GM18505 (cell line): Measurements from ENCODE around the gene TEN1.

Source experiments
- ATAC-seq: cut with Tn5 transposase; IDR thresholded peaks from one replicate; pipeline ENCODE4 v1.9.1; 2021; ENCODE audit not compliant: unreplicated experiment
- POLR2A ChIP-seq: IDR thresholded peaks from 4 replicates; pipeline ENCODE4 v1.6.1; 2011; ENCODE audit warnings: borderline replicate concordance; ENCODE audit not compliant: insufficient read depth, insufficient read length; ENCODE audit errors: extremely low read depth

Gene TEN1

DNA sequence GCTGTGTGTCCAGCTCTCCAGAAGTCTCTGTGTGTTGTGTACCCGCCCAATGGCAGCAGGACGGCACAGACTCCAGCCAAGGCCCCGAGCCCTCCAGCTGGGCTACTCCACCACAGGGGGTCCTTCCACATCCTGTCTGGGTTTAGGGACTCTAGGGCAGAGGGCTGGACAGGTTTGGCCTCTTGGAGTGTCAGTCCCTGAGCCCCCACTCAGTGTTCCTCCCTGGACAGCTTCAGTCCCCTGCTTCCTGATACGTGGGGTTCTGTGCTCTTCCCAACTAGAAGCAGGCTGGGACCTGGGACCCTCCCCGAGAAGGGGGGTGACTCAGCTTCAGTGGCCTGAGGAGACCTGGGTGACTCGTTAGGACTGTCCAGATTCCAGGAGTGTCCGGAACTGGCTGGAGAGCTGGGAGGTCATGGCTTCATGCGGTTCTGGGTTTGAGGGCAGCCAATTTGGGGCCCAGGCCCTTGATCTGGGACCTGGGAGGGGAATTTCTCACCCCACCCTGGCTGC lies 25.8 kb downstream of the TEN1 start:
- no peak for TF ChIP-seq POLR2A

DNA sequence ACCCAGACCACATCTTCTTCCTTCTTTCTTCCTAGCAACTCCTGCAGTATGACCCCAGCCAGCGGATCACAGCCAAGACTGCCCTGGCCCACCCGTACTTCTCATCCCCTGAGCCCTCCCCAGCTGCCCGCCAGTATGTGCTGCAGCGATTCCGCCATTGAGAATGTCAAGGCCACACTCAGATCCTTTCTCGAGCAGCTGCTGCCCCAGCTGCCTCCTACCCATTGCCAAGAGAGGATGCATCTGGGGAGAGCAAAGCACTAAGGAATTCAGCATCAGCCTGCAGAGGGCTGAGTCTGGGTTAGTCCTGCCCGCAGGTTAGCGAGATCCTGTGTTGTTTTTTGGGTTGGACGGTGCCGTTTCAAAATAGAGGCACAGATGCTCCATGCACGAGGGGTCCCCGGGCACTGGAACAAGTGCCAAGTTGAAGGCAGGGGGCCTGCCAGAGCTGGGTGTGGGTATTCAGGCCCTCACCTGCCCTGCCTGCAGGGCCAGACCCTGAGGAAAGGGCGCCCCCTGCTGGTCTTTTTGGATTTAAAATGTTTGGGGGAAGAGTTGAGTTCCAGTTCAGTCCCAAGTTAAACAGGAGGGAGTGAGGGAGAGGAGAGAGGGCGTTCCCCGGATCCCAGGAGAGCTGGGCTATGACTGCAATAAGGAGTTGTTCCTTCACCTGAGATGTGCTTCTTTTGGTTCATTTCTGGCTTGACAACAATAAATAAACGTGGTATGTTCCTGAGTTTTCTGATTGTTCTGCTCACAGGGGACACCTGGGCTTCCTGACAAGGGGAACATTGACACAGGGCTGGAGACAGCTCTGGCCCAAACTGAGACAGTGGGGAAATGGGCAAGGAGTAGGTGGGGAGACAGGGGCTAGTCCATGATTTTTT lies 26.5 kb downstream of the TEN1 start:
- ATAC-seq: no peak
- no peak for TF ChIP-seq POLR2A

More for the DNA sequence above, 25.8 kb downstream of the TEN1 start:
- no peak for ATAC-seq

DNA sequence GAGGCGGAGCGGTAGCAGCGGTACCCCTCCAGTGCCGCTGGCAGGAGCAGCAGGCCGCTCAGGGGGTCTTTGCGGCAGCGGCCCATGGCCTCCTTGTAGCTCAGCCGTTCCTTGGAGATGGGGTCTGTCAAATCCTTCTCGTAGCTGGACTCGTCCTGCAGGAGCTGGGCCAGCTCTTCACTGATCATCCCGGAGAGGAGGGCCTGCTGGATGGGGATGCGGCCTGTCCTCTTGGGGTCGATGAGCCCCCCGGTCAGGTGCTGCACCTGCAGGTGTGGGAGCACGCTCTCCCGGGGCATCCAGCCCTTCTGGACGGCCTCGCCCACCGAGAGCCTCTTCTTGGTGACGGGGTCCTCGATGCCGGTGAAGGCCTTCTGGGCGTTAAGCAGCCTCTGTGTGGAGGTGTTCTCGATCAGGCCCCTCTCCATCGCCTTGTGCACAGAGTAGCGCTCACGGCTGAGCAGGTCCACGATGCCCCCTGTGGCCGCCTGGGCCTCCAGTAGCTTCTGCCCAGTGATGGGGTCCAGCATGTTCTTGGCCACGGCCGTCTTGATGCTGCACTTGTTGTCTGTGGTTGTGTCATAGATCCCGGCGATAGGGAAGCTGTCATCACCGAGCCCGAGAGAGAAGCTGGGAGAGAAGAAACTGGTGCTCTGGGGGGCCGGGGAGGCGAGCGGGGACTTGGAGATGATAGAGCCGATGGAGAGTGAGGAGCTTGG lies 28.2 kb downstream of the TEN1 start:
- ATAC-seq: no peak
- TF ChIP-seq POLR2A: no peak

DNA sequence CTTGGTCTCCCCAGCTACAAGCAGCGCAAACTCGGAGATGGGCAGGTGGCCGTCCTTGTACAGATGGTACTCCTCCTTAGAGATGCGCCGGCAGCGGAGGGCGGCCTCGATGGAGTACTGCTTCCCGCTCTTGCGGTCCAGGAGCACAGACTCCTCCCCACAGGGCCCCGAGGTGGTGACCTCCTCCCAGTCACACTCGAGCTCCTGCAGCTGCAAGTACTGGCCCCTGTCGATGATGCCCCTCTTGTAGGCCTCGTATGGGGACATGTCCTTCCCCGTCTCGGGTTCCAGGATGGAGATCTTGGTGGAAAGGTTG lies 28.8 kb downstream of the TEN1 start:
- no peak for TF ChIP-seq POLR2A
- ATAC-seq: no peak

DNA sequence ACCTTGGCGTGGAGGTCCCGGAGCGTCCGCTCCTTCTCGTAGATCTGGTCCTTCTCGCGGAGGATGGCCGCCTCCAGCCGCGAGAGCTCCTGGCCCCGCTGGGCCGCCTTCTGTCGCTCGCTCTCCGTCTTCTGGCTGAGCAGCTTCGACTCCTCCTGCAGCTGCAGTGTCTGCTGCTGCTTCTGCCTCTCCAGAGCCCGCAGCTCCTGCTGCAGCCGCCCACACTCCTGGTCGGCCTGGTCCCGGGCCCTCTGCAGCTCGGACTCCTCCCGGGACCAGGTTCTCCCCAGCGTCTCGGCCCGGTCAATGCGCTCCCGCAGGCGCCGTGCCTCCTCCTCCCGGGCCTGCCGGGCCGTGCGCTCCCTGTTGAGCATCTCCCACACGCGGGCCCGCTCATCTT lies 29.2 kb downstream of the TEN1 start:
- ATAC-seq: no peak
- TF ChIP-seq POLR2A: no peak

DNA sequence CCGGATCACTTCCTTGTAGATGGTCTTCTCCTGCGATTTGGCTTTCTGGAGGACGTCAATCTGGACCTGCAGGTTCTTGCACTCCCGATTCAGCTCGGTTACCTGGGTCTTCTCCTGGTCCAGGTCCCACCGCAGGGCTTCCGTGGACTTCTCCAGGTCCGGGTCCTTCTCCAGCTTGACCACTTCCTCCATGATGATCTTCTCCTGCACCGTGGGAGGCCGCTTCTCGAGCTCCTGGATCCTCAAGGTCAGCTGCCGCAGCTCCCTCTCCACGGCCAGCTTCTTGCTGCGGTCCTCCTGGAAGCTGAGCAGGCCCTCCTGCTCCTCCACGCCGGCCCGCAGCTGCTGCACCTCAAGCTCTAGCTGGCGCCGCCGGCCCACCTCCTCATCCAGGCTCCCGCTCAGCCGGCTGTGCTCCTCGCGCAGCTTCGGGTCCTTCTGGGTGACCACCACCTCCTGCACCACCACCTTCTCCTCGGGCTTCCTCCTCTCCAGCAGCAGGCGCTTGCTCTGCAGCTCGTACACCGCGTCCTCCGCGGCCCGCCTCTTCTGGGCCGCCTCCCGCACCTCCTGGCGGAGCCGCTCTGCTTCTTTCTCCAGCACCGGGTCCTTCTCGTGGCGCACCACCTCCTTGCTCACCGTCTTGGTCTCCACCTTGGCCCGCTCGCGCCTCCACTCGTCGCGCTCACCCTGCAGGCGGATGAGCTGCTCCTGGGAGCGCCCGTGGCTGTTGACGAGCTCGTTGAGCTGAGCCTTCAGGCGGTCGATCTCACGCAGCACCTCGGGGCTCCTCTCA lies 29.8 kb downstream of the TEN1 start:
- TF ChIP-seq POLR2A: no peak
- no peak for ATAC-seq

DNA sequence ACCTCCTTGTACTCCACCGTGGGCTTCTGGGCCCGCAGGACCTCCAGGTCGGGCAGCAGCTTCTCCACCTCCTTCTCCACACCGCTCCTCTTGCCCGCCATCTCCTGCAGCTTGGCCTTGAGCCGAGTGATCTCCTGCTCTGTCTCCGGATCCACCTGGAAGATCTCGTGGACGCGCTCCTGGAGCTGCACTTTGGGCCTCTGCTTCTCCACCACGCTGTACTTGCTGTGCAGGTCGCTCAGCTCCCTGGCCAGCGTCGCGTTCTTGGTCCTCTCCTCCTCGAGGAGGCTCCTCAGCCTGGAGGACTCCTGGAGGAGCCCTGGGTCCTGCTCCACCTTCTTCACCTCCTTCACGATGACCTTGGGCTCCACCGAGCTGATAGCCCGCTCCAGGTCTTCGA lies 30.4 kb downstream of the TEN1 start:
- TF ChIP-seq POLR2A: no peak
- ATAC-seq: no peak

DNA sequence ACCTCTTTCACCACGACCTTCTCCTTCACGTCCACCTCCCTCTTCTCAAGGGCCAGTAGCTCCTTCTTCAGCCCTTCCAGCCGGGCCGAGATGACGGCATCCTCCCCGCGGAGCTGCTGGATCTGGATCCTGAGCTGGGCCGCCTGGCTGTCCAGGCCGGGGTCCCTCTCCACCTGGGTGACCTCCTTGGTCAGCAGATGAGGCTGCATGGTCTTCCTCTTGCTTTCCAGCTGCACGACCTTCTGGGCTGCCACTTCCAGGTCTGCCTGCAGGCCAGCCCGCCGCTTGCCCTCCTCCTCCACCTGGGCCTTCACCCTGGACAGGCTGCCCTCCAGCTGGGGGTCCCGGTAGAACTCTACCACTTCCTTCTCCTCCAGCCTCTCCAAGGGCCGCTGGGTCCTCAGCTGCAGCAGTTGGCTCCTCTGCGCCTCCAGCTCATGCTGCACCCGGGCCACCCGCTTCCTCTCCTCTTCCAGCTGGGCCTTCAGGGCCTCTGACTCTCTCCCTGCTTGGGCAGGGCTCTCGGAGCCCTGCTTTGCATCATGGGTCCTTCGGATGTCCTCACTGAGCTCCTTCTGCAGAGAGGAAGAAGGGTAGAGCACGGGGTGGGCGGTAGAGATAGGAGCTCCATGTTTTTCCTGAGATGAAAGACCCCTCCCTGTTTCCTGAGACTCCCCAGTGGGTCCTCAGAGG lies 31.1 kb downstream of the TEN1 start:
- TF ChIP-seq POLR2A: no peak
- no peak for ATAC-seq

DNA sequence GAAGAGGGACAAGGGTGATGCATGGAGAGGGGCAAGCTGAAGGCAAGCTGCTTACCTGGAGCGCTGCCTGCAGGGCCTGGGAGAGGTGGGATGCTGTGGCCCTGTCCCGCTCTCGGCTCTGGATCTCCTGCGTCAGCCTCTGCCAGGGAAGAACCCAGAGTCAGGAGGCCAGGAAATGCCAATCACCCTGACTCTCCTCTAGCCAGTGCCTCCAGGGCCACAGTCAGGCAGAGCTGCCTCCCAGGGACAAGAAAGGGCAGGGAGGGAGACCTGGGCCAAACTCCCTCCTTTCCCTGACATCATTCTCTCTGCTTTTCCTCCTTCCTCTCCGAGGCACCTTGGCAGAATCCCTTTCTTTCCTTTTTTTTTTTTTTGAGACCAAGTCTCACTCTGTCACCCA lies 32.9 kb downstream of the TEN1 start:
- no peak for ATAC-seq
- TF ChIP-seq POLR2A: no peak

DNA sequence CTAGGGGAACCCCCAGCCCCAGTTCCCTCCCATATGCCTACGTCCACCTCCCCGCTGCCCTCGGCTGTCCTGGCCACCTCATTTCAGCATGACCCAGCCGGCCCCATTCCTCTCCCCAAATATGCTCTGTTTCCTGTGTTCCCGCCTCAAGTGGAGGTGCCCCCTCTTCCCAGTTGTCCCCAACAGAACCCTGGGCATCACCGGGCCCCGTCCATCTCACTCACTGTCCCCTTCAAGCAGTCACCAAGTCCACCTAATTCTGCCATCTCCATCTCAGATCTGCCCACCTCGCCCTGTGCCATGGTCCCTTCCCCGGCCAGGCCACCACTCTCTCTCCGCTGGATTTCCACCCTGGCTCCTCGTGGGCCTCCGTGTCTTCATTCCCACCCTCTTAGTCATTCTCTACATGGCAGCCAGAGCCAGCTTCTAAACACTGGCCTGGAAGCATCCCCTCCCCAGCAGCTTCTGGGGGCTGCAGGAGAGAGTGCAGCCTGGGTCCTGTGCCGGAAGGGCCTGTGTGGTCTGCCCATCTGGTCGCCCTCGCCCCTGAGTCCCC lies 34.4 kb downstream of the TEN1 start:
- ATAC-seq: no peak
- no peak for TF ChIP-seq POLR2A

DNA sequence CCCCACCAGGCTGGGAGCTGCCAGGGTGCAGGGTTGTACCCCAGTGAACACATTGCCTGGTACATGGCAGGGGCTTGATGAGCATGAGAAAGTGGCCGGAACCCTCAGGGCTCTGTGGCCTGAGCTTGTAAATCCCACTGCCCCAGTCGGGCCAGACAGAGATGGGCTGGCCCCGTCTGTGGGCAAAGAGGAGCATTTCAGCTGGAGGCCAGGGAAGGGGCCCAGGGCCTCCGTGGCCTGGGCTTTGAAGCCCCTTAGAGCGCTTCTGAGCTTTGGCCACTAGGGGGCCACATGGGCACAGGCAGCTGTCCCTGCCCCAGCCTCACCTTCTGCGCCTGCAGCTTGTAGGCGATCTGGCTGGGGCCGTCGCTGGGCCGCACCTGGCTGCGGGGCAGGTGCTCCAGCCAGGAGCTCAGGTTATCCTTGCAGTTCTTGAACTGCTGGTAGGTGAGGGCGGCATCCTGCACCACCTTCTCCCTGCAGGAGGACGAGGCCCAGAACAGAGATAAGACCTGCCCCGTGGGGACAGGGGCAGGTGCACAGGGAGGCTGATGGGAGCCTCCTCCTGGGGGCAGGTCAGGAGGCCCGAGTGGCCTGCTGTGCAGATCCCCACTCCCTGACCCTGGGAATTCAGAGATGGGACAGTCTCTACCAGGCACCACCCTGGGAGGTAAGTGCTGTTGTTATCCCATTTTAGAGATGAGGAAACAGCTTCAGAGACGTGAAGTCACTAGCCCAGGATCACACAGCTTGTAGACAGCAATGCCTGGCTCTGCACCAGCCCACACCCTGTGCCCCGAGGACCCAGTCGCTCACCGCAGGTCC lies 35.3 kb downstream of the TEN1 start:
- ATAC-seq: no peak
- TF ChIP-seq POLR2A: no peak

DNA sequence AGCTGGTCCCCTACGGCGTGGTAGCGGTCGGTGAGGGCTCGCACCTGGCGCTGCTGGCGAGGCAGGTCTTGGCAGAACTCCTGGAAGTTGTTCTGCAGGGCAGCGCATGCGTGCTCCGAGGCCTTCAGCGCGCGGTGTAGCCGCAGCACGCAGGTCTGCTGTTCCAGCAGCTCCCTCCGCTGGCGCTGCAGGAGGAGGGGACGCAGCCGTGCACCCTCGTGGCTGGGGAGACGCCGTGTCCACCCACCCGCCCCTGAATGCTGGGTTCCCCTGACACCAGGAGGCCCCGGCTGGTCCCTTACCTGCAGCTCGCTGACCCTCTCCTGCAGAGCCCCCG lies 35.9 kb downstream of the TEN1 start:
- no peak for TF ChIP-seq POLR2A
- ATAC-seq: no peak
